ENCODE results near the gene WNT5A.
A peak's percentile ranks its signal among the peaks of the same experiment; 100 is the strongest.

Gene WNT5A

GRCh38 chr3:55427739-55428138 lies 59.4 kb downstream of the WNT5A start:
- H2AFZ ChIP-seq (ENCODE audit: low read length): no peak overlapping the region
- no peaks in the 10 kb centered on the region for H3K79me1 ChIP-seq (ENCODE audit: low read depth, low read length)
- no peak overlapping the region for H2BK15ac ChIP-seq (ENCODE audit: low read length)
- no peak overlapping the region for H2BK120ac ChIP-seq (ENCODE audit: low read depth, low read length)
- H3K27ac ChIP-seq (replicated peaks; ENCODE audit: low read length): no peak overlapping the region
- no CpG with 5 or more reads among the region's 5 CpGs for WGBS, 2 donors (ENCODE audit: extremely low coverage in 2 of 2, insufficient read length in 2 of 2, insufficient replicate concordance in 1 of 2)
- no peak overlapping the region for H3K4me3 ChIP-seq (ENCODE audit: low read length in 2 of 2)
- H3K23ac ChIP-seq (ENCODE audit: low read depth, low read length, poor library complexity): no peak overlapping the region
- no peak overlapping the region for H2BK12ac ChIP-seq (ENCODE audit: low read length)
- no peak overlapping the region for H3K4me2 ChIP-seq (ENCODE audit: insufficient read depth, low read length, poor library complexity, severe bottlenecking)
- H3K14ac ChIP-seq (ENCODE audit: low read length): no peak overlapping the region
- no peaks in the 10 kb centered on the region for H3K36me3 ChIP-seq (replicated peaks in 1 of 2; ENCODE audit: control insufficient read depth in 2 of 2, insufficient read depth in 2 of 2, low read length in 2 of 2)
- no peak for DNase-seq (ENCODE audit: low spot score)
- H3K9me3 ChIP-seq (replicated peaks in 1 of 2; ENCODE audit: control insufficient read depth in 2 of 2, insufficient read depth in 1 of 2, low read depth in 1 of 2, low read length in 2 of 2): peaks cover 0 to 2% of the 10 kb centered on the region in 2 donors
- no peak overlapping the region for H2AK5ac ChIP-seq (ENCODE audit: low read depth, low read length)
- H3K9ac ChIP-seq (ENCODE audit: low read depth, low read length, poor library complexity): no peak overlapping the region
- no peak overlapping the region for H3K18ac ChIP-seq (ENCODE audit: low read length)
- H3K27me3 ChIP-seq (ENCODE audit: control insufficient read depth in 3 of 3, insufficient read depth in 3 of 3, low read depth in 1 of 3, low read length in 3 of 3): no peaks in the 10 kb centered on the region
- no peak overlapping the region for H4K8ac ChIP-seq (ENCODE audit: low read depth, low read length)
- no peak overlapping the region for H3K4ac ChIP-seq (ENCODE audit: low read length)
- H3K4me1 ChIP-seq (ENCODE audit: control insufficient read depth in 2 of 2, insufficient read depth in 1 of 2, low read depth in 1 of 2, low read length in 2 of 2): peaks cover 0 to 6% of the 10 kb centered on the region in 2 donors
- no peak overlapping the region for H4K91ac ChIP-seq (ENCODE audit: low read depth, low read length, poor library complexity)
- H2BK5ac ChIP-seq (ENCODE audit: low read length): no peak overlapping the region

GRCh38 chr3:55426486-55426885 lies 60.6 kb downstream of the WNT5A start:
- Histone ChIP-seq H3K4me3 (ENCODE audit: low read length in 2 of 2) (peak overlapping the region in 1 of 2 donors; percentile 3), H4K91ac (ENCODE audit: low read depth, low read length, poor library complexity) (no peak overlapping the region), H3K27ac (replicated peaks; ENCODE audit: low read length) (no peak overlapping the region)

GRCh38 chr3:55423782-55424181 lies 63.3 kb downstream of the WNT5A start:
- H2AFZ ChIP-seq (ENCODE audit: low read length): no peak overlapping the region
- no peak overlapping the region for H3K23ac ChIP-seq (ENCODE audit: low read depth, low read length, poor library complexity)
- no peak overlapping the region for H3K4me3 ChIP-seq (ENCODE audit: low read length in 2 of 2)
- H4K91ac ChIP-seq (ENCODE audit: low read depth, low read length, poor library complexity): no peak overlapping the region
- no peak overlapping the region for H3K4me2 ChIP-seq (ENCODE audit: insufficient read depth, low read length, poor library complexity, severe bottlenecking)
- no peaks in the 10 kb centered on the region for H3K36me3 ChIP-seq (replicated peaks in 1 of 2; ENCODE audit: control insufficient read depth in 2 of 2, insufficient read depth in 2 of 2, low read length in 2 of 2)
- H3K4me1 ChIP-seq (ENCODE audit: control insufficient read depth in 2 of 2, insufficient read depth in 1 of 2, low read depth in 1 of 2, low read length in 2 of 2): peaks cover 0 to 6% of the 10 kb centered on the region in 2 donors
- no peaks in the 10 kb centered on the region for H3K27me3 ChIP-seq (ENCODE audit: control insufficient read depth in 3 of 3, insufficient read depth in 3 of 3, low read depth in 1 of 3, low read length in 3 of 3)
- H3K9me3 ChIP-seq (replicated peaks in 1 of 2; ENCODE audit: control insufficient read depth in 2 of 2, insufficient read depth in 1 of 2, low read depth in 1 of 2, low read length in 2 of 2): peaks cover 0 to 5% of the 10 kb centered on the region in 2 donors
- H4K8ac ChIP-seq (ENCODE audit: low read depth, low read length): no peak overlapping the region
- H2BK5ac ChIP-seq (ENCODE audit: low read length): no peak overlapping the region
- H3K27ac ChIP-seq (replicated peaks; ENCODE audit: low read length): no peak overlapping the region
- no peak overlapping the region for H3K14ac ChIP-seq (ENCODE audit: low read length)
- WGBS, 2 donors (ENCODE audit: extremely low coverage in 2 of 2, insufficient read length in 2 of 2, insufficient replicate concordance in 1 of 2): no CpG with 5 or more reads among the region's 5 CpGs
- H3K4ac ChIP-seq (ENCODE audit: low read length): no peak overlapping the region
- no peak overlapping the region for H3K18ac ChIP-seq (ENCODE audit: low read length)
- H2BK120ac ChIP-seq (ENCODE audit: low read depth, low read length): no peak overlapping the region
- DNase-seq (ENCODE audit: low spot score): no peak
- H2AK5ac ChIP-seq (ENCODE audit: low read depth, low read length): no peak overlapping the region
- H3K79me1 ChIP-seq (ENCODE audit: low read depth, low read length): no peaks in the 10 kb centered on the region
- no peak overlapping the region for H2BK15ac ChIP-seq (ENCODE audit: low read length)
- H3K9ac ChIP-seq (ENCODE audit: low read depth, low read length, poor library complexity): no peak overlapping the region
- H2BK12ac ChIP-seq (ENCODE audit: low read length): no peak overlapping the region

More at GRCh38 chr3:55426486-55426885, 60.6 kb downstream of the WNT5A start:
- Histone ChIP-seq H2AK5ac (ENCODE audit: low read depth, low read length) (no peak overlapping the region), H3K79me1 (ENCODE audit: low read depth, low read length) (no peaks in the 10 kb centered on the region), H3K4me2 (ENCODE audit: insufficient read depth, low read length, poor library complexity, severe bottlenecking) (no peak overlapping the region), H2BK120ac (ENCODE audit: low read depth, low read length) (no peak overlapping the region), H2AFZ (ENCODE audit: low read length) (peak overlapping the region; percentile 48), H2BK15ac (ENCODE audit: low read length) (no peak overlapping the region), H3K27me3 (ENCODE audit: control insufficient read depth in 3 of 3, insufficient read depth in 3 of 3, low read depth in 1 of 3, low read length in 3 of 3) (no peaks in the 10 kb centered on the region), H3K9ac (ENCODE audit: low read depth, low read length, poor library complexity) (no peak overlapping the region), H3K4ac (ENCODE audit: low read length) (no peak overlapping the region), H3K4me1 (ENCODE audit: control insufficient read depth in 2 of 2, insufficient read depth in 1 of 2, low read depth in 1 of 2, low read length in 2 of 2) (peaks cover 0 to 6% of the 10 kb centered on the region in 2 donors), H2BK5ac (ENCODE audit: low read length) (no peak overlapping the region), H3K18ac (ENCODE audit: low read length) (no peak overlapping the region), H3K9me3 (replicated peaks in 1 of 2; ENCODE audit: control insufficient read depth in 2 of 2, insufficient read depth in 1 of 2, low read depth in 1 of 2, low read length in 2 of 2) (peaks cover 0 to 2% of the 10 kb centered on the region in 2 donors), H3K23ac (ENCODE audit: low read depth, low read length, poor library complexity) (no peak overlapping the region), H3K14ac (ENCODE audit: low read length) (no peak overlapping the region), H2BK12ac (ENCODE audit: low read length) (no peak overlapping the region), H3K36me3 (replicated peaks in 1 of 2; ENCODE audit: control insufficient read depth in 2 of 2, insufficient read depth in 2 of 2, low read length in 2 of 2) (no peaks in the 10 kb centered on the region), H4K8ac (ENCODE audit: low read depth, low read length) (no peak overlapping the region)
- no CpG with 5 or more reads among the region's 4 CpGs for WGBS, 2 donors (ENCODE audit: extremely low coverage in 2 of 2, insufficient read length in 2 of 2, insufficient replicate concordance in 1 of 2)
- no peak for DNase-seq (ENCODE audit: low spot score)

GRCh38 chr3:55417211-55417610 lies 69.9 kb downstream of the WNT5A start:
- Histone ChIP-seq H3K4ac (ENCODE audit: low read length) (no peak overlapping the region), H4K8ac (ENCODE audit: low read depth, low read length) (no peak overlapping the region), H3K4me2 (ENCODE audit: insufficient read depth, low read length, poor library complexity, severe bottlenecking) (no peak overlapping the region), H2BK120ac (ENCODE audit: low read depth, low read length) (no peak overlapping the region), H3K18ac (ENCODE audit: low read length) (no peak overlapping the region), H3K27me3 (ENCODE audit: control insufficient read depth in 3 of 3, insufficient read depth in 3 of 3, low read depth in 1 of 3, low read length in 3 of 3) (no peaks in the 10 kb centered on the region), H3K9me3 (replicated peaks in 1 of 2; ENCODE audit: control insufficient read depth in 2 of 2, insufficient read depth in 1 of 2, low read depth in 1 of 2, low read length in 2 of 2) (peaks cover 0 to 5% of the 10 kb centered on the region in 2 donors), H2AK5ac (ENCODE audit: low read depth, low read length) (no peak overlapping the region), H3K23ac (ENCODE audit: low read depth, low read length, poor library complexity) (no peak overlapping the region), H3K4me1 (ENCODE audit: control insufficient read depth in 2 of 2, insufficient read depth in 1 of 2, low read depth in 1 of 2, low read length in 2 of 2) (peaks cover 0 to 3% of the 10 kb centered on the region in 2 donors), H2BK12ac (ENCODE audit: low read length) (no peak overlapping the region), H3K27ac (replicated peaks; ENCODE audit: low read length) (no peak overlapping the region), H2BK15ac (ENCODE audit: low read length) (no peak overlapping the region), H3K36me3 (replicated peaks in 1 of 2; ENCODE audit: control insufficient read depth in 2 of 2, insufficient read depth in 2 of 2, low read length in 2 of 2) (no peaks in the 10 kb centered on the region), H3K14ac (ENCODE audit: low read length) (no peak overlapping the region), H2AFZ (ENCODE audit: low read length) (no peak overlapping the region), H2BK5ac (ENCODE audit: low read length) (no peak overlapping the region), H3K79me1 (ENCODE audit: low read depth, low read length) (no peaks in the 10 kb centered on the region), H3K4me3 (ENCODE audit: low read length in 2 of 2) (no peak overlapping the region), H4K91ac (ENCODE audit: low read depth, low read length, poor library complexity) (no peak overlapping the region), H3K9ac (ENCODE audit: low read depth, low read length, poor library complexity) (no peak overlapping the region)
- no CpG with 5 or more reads among the region's 1 CpG for WGBS, 2 donors (ENCODE audit: extremely low coverage in 2 of 2, insufficient read length in 2 of 2, insufficient replicate concordance in 1 of 2)
- DNase-seq (ENCODE audit: low spot score): no peak

Measured in neuronal stem cell (in vitro differentiated cells).